GM12878 (cell line): ENCODE measurements around the gene PSMD13. TPM values are rescaled to one million over a fixed set of nuclear protein-coding genes. Genes with fewer than 3 reads are reported as not detected.

ENCODE experiments used
- ATAC-seq: fragments of 200-7000 bp; cut with Tn5 transposase; 3 replicates; pipeline ENCODE4 v1.9.1; 2020; ENCODE audit warnings: mild to moderate bottlenecking, moderate library complexity
- BruUV-seq: library from RNA; stranded (reverse); fragments of 400-500 nt; replicated peaks from 2 replicates; lab custom pipeline; 2021; lab: Mats Ljungman, UMichigan
- CTCF ChIA-PET: fragments of 300-600 bp; sonication (Branson Sonifier 250); formaldehyde crosslinking; extraction: SDS; loops from one replicate; lab custom pipeline; 2021; ENCODE audit warnings: inconsistent platforms; lab: Yijun Ruan, JAX
- POLR2A ChIA-PET: fragments of 350-600 bp; formaldehyde crosslinking; extraction: SDS; loops from one replicate; lab custom pipeline; 2021; ENCODE audit warnings: inconsistent platforms; lab: Charles Lee
- RAD21 ChIA-PET: fragments of 300-600 bp; sonication (Branson Sonifier 250); formaldehyde crosslinking; loops from one replicate; lab custom pipeline; 2023; ENCODE audit warnings: antibody characterized with exemption; ENCODE audit not compliant: unreplicated experiment; lab: Charles Lee
- SMC1A ChIA-PET: fragments of 300-600 bp; sonication (Branson Sonifier 250); formaldehyde crosslinking; loops from one replicate; lab custom pipeline; 2023; ENCODE audit not compliant: unreplicated experiment, uncharacterized antibody; lab: Charles Lee
- DNase-seq: peaks from one replicate; pipeline ENCODE4 v3.0.0-alpha.2; 2011; ENCODE audit warnings: low read depth, low spot score
- FAIRE-seq: peaks from 3 replicates; lab custom pipeline; 2011; peaks lifted over from hg19 to GRCh38; lab: Jason Lieb, UNC
- H2AFZ ChIP-seq: 2 replicates; pipeline ENCODE4 v1.6.0; 2011; ENCODE audit warnings: low read depth, low read length, control low read depth; ENCODE audit not compliant: control insufficient read depth
- H3K27ac ChIP-seq: 2 replicates; pipeline ENCODE4 v1.5.1; 2011; ENCODE audit warnings: control low read depth; ENCODE audit not compliant: control insufficient read depth, insufficient read depth
- H3K27me3 ChIP-seq, 2 experiments: replicated peaks in 1 of 2; 2 replicates each; pipeline versions ENCODE4 v1.6.0 to v1.6.1; 2011; ENCODE audit warnings: low read length in 1 of 2; ENCODE audit not compliant: control insufficient read depth in 2 of 2, insufficient read depth in 2 of 2
- H3K36me3 ChIP-seq, 2 experiments: 2 replicates each; pipeline ENCODE4 v1.5.1; 2011; ENCODE audit warnings: low read length in 1 of 2; ENCODE audit not compliant: control insufficient read depth in 2 of 2, insufficient read depth in 2 of 2
- H3K4me1 ChIP-seq: 2 replicates; pipeline ENCODE4 v1.6.1; 2011; ENCODE audit warnings: mild to moderate bottlenecking, low read length, moderate library complexity, mixed read lengths; ENCODE audit not compliant: control insufficient read depth, insufficient read depth
- H3K4me2 ChIP-seq: 2 replicates; pipeline ENCODE4 v1.6.0; 2011; ENCODE audit warnings: control low read depth; ENCODE audit not compliant: control insufficient read depth, insufficient read depth
- H3K4me3 ChIP-seq: fragments of 200-600 bp; sonication (generic); 2 replicates; pipeline ENCODE4 v1.5.1; 2016
- H3K79me2 ChIP-seq: 2 replicates; pipeline ENCODE4 v1.6.0; 2011; ENCODE audit warnings: low read length; ENCODE audit not compliant: control insufficient read depth, insufficient read depth
- H3K9ac ChIP-seq: 2 replicates; pipeline ENCODE4 v1.8.0; 2011; ENCODE audit warnings: low read length, control low read depth, mixed read lengths; ENCODE audit not compliant: control insufficient read depth, insufficient read depth
- H3K9me3 ChIP-seq: replicated peaks from 3 replicates; pipeline ENCODE4 v1.5.1; 2011; ENCODE audit warnings: mild to moderate bottlenecking, low read length; ENCODE audit not compliant: control insufficient read depth, insufficient read depth
- H4K20me1 ChIP-seq: 2 replicates; pipeline ENCODE4 v1.6.0; 2011; ENCODE audit not compliant: control insufficient read depth, insufficient read depth
- ASH2L ChIP-seq: fragments of 300-600, 200-600 bp; sonication (generic); IDR thresholded peaks from 2 replicates; pipeline ENCODE4 v1.6.1; 2017; ENCODE audit warnings: low read depth, mild to moderate bottlenecking, borderline replicate concordance
- ATF2 ChIP-seq: IDR thresholded peaks from 2 replicates; pipeline ENCODE4 v1.6.1; 2012; ENCODE audit warnings: low read length, inconsistent platforms
- BHLHE40 ChIP-seq, 2 experiments: fragments of 450-650 bp in 1 of 2; IDR thresholded peaks; 2 replicates each; pipeline ENCODE4 v1.6.1; 2011 to 2017; ENCODE audit warnings: low read depth in 2 of 2, borderline replicate concordance in 1 of 2, improper control_type of control experiment in 1 of 2, low read length in 1 of 2, mild to moderate bottlenecking in 1 of 2
- HDGF ChIP-seq: fragments of 450-650 bp; IDR thresholded peaks from 2 replicates; pipeline ENCODE4 v1.6.1; 2016; ENCODE audit warnings: antibody characterized with exemption
- MEF2B ChIP-seq: fragments of 450-650 bp; IDR thresholded peaks from 2 replicates; pipeline ENCODE4 v1.6.1; 2018; ENCODE audit warnings: mild to moderate bottlenecking, moderate library complexity; ENCODE audit not compliant: partially characterized antibody, poor library complexity, severe bottlenecking
- NFYB ChIP-seq: IDR thresholded peaks from 2 replicates; pipeline ENCODE4 v1.6.1; 2011; ENCODE audit warnings: low read depth, mild to moderate bottlenecking, low read length, improper control_type of control experiment, moderate library complexity; ENCODE audit not compliant: insufficient read depth
- NKRF ChIP-seq: fragments of 450-650 bp; conservative IDR thresholded peaks from 2 replicates; pipeline ENCODE4 v1.6.1; 2017; ENCODE audit warnings: mild to moderate bottlenecking, moderate library complexity
- PAX8 ChIP-seq: fragments of 450-650 bp; IDR thresholded peaks from 2 replicates; pipeline ENCODE4 v1.6.1; 2017; ENCODE audit warnings: mild to moderate bottlenecking, moderate library complexity
- WRNIP1 ChIP-seq: IDR thresholded peaks from 2 replicates; pipeline ENCODE4 v1.6.1; 2011; ENCODE audit warnings: low read depth, low read length, improper control_type of control experiment, borderline replicate concordance
- ZBTB33 ChIP-seq: fragments of 450-650 bp; IDR thresholded peaks from 2 replicates; pipeline ENCODE4 v1.6.1; 2017; ENCODE audit warnings: mild to moderate bottlenecking
- WGBS: methylation state at CpG from one replicate; pipeline ENCODE4 v1.1.6; 2016; ENCODE audit warnings: low lambda C conversion rate; ENCODE audit not compliant: insufficient replicate concordance, insufficient coverage; ENCODE audit errors: missing lambda C conversion rate; 5-methylcytosine and 5-hydroxymethylcytosine counted together
- in situ Hi-C: fragments of 300-500 bp; cut with MboI; formaldehyde crosslinking; loops from 9 replicates; pipeline ENCODE4 v1.14.3; 2018; ENCODE audit warnings: mixed read lengths
- intact Hi-C: fragments of 100-400 bp; cut with micrococcal nuclease; formaldehyde crosslinking; loops from one replicate; pipeline ENCODE4 v1.14.2; 2022; ENCODE audit not compliant: unreplicated experiment
- polyA plus RNA-seq, 11 experiments: library from polyadenylated mRNA; depleted of rRNA in 4 of 11; unstranded in 6 of 11; stranded (reverse) in 5 of 11; fragments of >200 nt; fragmentation: Nextera tagmentation in 4 of 11; fragmentation: Illumina TruSeq in 1 of 11; extraction: Ambion mirVana in 4 of 11; extraction: Trizol in 1 of 11; gene quantifications; 1 replicate in 1 of 11; 2 replicates in 10 of 11; pipeline versions ENCODE4 v1.2.1 to v1.2.3, GENCODE V29; 2011 to 2016; ENCODE audit warnings: inconsistent platforms in 2 of 11, missing spikeins in 2 of 11, low read depth in 1 of 11
- total RNA-seq, 4 experiments: library from RNA; depleted of rRNA in 3 of 4; stranded (reverse); fragments of >200 nt in 3 of 4; fragmentation: Illumina TruSeq in 1 of 4; extraction: Trizol in 1 of 4; gene quantifications; 2 replicates each; pipeline versions ENCODE4 v1.2.1 to v1.2.3, GENCODE V29; 2013 to 2021

Gene PSMD13
- total and polyA plus RNA-seq, 10 of the 15 experiments (the other 5 are each of a cell fraction or from before 2014, with no cell fraction given), result 141 to 303 (median 177) TPM

GRCh38 chr11:209275-210121 is 27.3 kb upstream of the PSMD13 start:
- WGBS, result 37% methylated on average over 28 of the region's 29 CpGs
- Histone ChIP-seq H2AFZ (no peak overlapping the region), H3K9me3 (no peaks in the 10 kb centered on the region)

More at GRCh38 chr11:209275-210121, 27.3 kb upstream of the PSMD13 start:
- ChIA-PET SMC1A (no interaction called here), RAD21 (interaction anchor here (2.5 kb wide), 1 partner anchor 58 kb away, joined by 9 read pairs; no protein-coding TSS in a partner anchor), POLR2A (interaction anchor here (1.0 to 1.2 kb wide), 2 partner anchors 20 to 232 kb away, joined by 3 to 4 read pairs; partner anchors contain the start of gene ANO9), CTCF (interaction anchor here (0.8 to 2.5 kb wide), 2 partner anchors 19 to 41 kb away, joined by 3 to 8 read pairs; no protein-coding TSS in a partner anchor)
- peak; percentile 56; the same call in 1 of the 2 replicates for TF ChIP-seq ZBTB33
- TF ChIP-seq BHLHE40 (IDR thresholded peaks at IDR 0.05; ENCODE audit: borderline replicate concordance in 1 of 2, low read depth in 2 of 2, low read length in 1 of 2), result no peak
- TF ChIP-seq NKRF, result 0 out of 2 replicates have a peak, but pooled peaks have one; percentile 24
- TF ChIP-seq ASH2L, result no peak
- no peak for TF ChIP-seq WRNIP1
- no peak for TF ChIP-seq NFYB
- TF ChIP-seq MEF2B, result peak; percentile 13
- no peak for TF ChIP-seq HDGF
- TF ChIP-seq PAX8, result no peak
- no peak for TF ChIP-seq ATF2
- H3K4me2 ChIP-seq, result peak overlapping the region; percentile 90
- DNase-seq (no peak), FAIRE-seq (no peak), ATAC-seq (no peak)
- H3K27ac ChIP-seq, result peak overlapping the region; percentile 97; the same call in 1 of the 2 replicates
- in situ Hi-C loops, result loop anchor here (5.0 to 10.0 kb wide), 2 partner anchors 155 to 298 kb away; partner anchors contain the start of genes B4GALNT4 and RNH1
- peak overlapping the region; percentile 98 for H3K9ac ChIP-seq
- peaks cover 6% of the 10 kb centered on the region for H4K20me1 ChIP-seq
- H3K36me3 ChIP-seq, result peaks cover 27 to 45% of the 10 kb centered on the region in 2 experiments
- H3K27me3 ChIP-seq, result no peaks in the 10 kb centered on the region
- H3K4me3 ChIP-seq, result peak overlapping the region; percentile 76
- H3K79me2 ChIP-seq, result peaks cover 57% of the 10 kb centered on the region
- no TSS peak for BruUV-seq
- intact Hi-C loops, result loop anchor here (5.0 to 10.0 kb wide), 3 partner anchors 98 to 235 kb away; partner anchors contain the start of genes ANO9 and IFITM2
- peaks cover 27% of the 10 kb centered on the region for H3K4me1 ChIP-seq
